ENCODE data around the gene AKR1D1.
"Not testable (repeated sequence)": the region's sequence is repeated elsewhere in the genome, so short reads cannot be mapped to it uniquely, and the experiment has no call there.

DNA sequence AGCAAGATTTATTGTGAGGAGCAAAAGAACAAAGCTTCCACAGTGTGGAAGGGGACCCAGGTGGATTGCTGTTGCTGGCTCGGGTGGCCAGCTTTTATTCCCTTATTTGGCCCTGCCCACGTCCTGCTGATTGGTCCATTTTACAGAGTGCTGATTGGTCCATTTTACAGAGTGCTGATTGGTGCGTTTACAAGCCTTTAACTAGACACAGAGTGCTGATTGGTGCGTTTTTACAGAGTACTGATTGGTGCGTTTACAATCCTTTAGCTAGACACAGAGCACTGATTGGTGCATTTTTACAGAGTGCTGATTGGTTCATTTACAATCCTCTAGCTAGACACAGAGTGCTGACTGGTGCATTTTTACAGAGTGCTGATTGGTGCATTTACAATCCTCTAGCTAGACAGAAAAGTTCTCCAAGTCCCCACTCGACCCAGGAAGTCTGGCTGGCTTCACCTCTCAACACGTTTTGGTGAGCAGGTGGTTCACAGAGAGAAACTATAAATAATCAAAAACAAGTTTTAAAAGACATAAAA, 24.5 kb upstream of the AKR1D1 start:
- TF ChIP-seq, protein P1, sequence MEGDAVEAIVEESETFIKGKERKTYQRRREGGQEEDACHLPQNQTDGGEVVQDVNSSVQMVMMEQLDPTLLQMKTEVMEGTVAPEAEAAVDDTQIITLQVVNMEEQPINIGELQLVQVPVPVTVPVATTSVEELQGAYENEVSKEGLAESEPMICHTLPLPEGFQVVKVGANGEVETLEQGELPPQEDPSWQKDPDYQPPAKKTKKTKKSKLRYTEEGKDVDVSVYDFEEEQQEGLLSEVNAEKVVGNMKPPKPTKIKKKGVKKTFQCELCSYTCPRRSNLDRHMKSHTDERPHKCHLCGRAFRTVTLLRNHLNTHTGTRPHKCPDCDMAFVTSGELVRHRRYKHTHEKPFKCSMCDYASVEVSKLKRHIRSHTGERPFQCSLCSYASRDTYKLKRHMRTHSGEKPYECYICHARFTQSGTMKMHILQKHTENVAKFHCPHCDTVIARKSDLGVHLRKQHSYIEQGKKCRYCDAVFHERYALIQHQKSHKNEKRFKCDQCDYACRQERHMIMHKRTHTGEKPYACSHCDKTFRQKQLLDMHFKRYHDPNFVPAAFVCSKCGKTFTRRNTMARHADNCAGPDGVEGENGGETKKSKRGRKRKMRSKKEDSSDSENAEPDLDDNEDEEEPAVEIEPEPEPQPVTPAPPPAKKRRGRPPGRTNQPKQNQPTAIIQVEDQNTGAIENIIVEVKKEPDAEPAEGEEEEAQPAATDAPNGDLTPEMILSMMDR (conservative IDR thresholded peaks at IDR 0.05), result not testable (repeated sequence)
- not testable (repeated sequence) for TF ChIP-seq EZH2 (IDR thresholded peaks at IDR 0.05; ENCODE audit: low read depth)

All from PC-9 (cell line).